MCF 10A (cell line): ENCODE data around the gene SLC6A6. TPM values are rescaled to one million over a fixed set of nuclear protein-coding genes. Genes with fewer than 3 reads are reported as not detected.

Experiments used
- BruUV-seq: library from RNA; stranded (reverse); fragments of 400-500 nt; replicated peaks from 2 replicates; lab custom pipeline; 2021; lab: Mats Ljungman, UMichigan
- CTCF ChIA-PET: fragments of 300-600 bp; sonication (Branson Sonifier 250); formaldehyde crosslinking; extraction: SDS; loops from one replicate; lab custom pipeline; 2021; ENCODE audit warnings: antibody characterized with exemption, inconsistent platforms; lab: Yijun Ruan, JAX
- POLR2A ChIA-PET: fragments of 300-600, 350-650 bp; sonication (Branson Sonifier 250); formaldehyde crosslinking; extraction: SDS; loops from one replicate; lab custom pipeline; 2020; ENCODE audit warnings: antibody characterized with exemption, inconsistent platforms; lab: Yijun Ruan, JAX
- DNase-seq: peaks from one replicate; pipeline ENCODE4 v3.0.0-alpha.2; 2018; ENCODE audit not compliant: unreplicated experiment
- H3K27ac Mint-ChIP-seq: one replicate; pipeline ENCODE4 v1.8.0; 2022; ENCODE audit warnings: mild to moderate bottlenecking, low read depth, mixed read lengths; ENCODE audit not compliant: unreplicated experiment
- H3K27me3 Mint-ChIP-seq: one replicate; pipeline ENCODE4 v1.8.0; 2022; ENCODE audit warnings: mixed read lengths; ENCODE audit not compliant: insufficient read depth, unreplicated experiment
- H3K36me3 Mint-ChIP-seq: one replicate; pipeline ENCODE4 v1.8.0; 2022; ENCODE audit warnings: mild to moderate bottlenecking, moderate library complexity, mixed read lengths; ENCODE audit not compliant: insufficient read depth, unreplicated experiment
- H3K4me1 Mint-ChIP-seq: one replicate; pipeline ENCODE4 v1.8.0; 2022; ENCODE audit warnings: mixed read lengths; ENCODE audit not compliant: insufficient read depth, unreplicated experiment
- H3K4me3 Mint-ChIP-seq: one replicate; pipeline ENCODE4 v1.8.0; 2022; ENCODE audit warnings: mild to moderate bottlenecking, moderate library complexity, mixed read lengths; ENCODE audit not compliant: unreplicated experiment
- H3K9me3 Mint-ChIP-seq: one replicate; pipeline ENCODE4 v1.8.0; 2022; ENCODE audit warnings: mixed read lengths; ENCODE audit not compliant: unreplicated experiment
- CTCF ChIP-seq: fragments of 200-600 bp; IDR thresholded peaks from one replicate; pipeline ENCODE4 v1.8.0; 2022; ENCODE audit warnings: antibody characterized with exemption, mild to moderate bottlenecking; ENCODE audit not compliant: unreplicated experiment
- intact Hi-C: fragments of 100-400 bp; cut with micrococcal nuclease; formaldehyde crosslinking; loops from 2 replicates; pipeline ENCODE4 v1.14.1; 2022
- total RNA-seq: library from RNA; stranded (reverse); gene quantifications from 2 replicates; pipeline ENCODE4 v1.2.3, GENCODE V29; 2022

The SLC6A6 gene
- total RNA-seq, 1 experiment from 2014 or later = 7.6 TPM

- ChIA-PET POLR2A (interaction anchor here (0.8 kb wide), 1 partner anchor 14 kb away, joined by 3 read pairs; no protein-coding TSS in a partner anchor), CTCF (interaction anchor here (0.6 to 6.9 kb wide), 9 partner anchors 10 to 264 kb away, joined by 3 to 138 read pairs (median 4); partner anchors contain the start of gene SLC6A6)
- no peaks in the 10 kb centered on the region for H3K9me3 Mint-ChIP-seq
- no peak for TF ChIP-seq CTCF
- H3K4me1 Mint-ChIP-seq = peaks cover 18% of the 10 kb centered on the region
- no peak overlapping the region for H3K27ac Mint-ChIP-seq
- H3K36me3 Mint-ChIP-seq = peaks cover 9% of the 10 kb centered on the region
- no peaks in the 10 kb centered on the region for H3K27me3 Mint-ChIP-seq
- intact Hi-C loops = no loop called here
- no TSS peak for BruUV-seq
- DNase-seq = no peak
- H3K4me3 Mint-ChIP-seq = no peak overlapping the region
These were observed 55.6 kb downstream of the SLC6A6 start for GRCh38 chr3:14457999-14458398.

- no peaks in the 10 kb centered on the region for H3K9me3 Mint-ChIP-seq
- no peak overlapping the region for H3K27ac Mint-ChIP-seq
- intact Hi-C loops = no loop called here
- DNase-seq = no peak
- no TSS peak for BruUV-seq
- ChIA-PET CTCF (interaction anchor here (0.6 to 6.9 kb wide), 9 partner anchors 10 to 265 kb away, joined by 3 to 138 read pairs (median 4); partner anchors contain the start of gene SLC6A6), POLR2A (interaction anchor here (0.6 to 0.8 kb wide), 2 partner anchors 14 to 219 kb away, joined by 3 read pairs; no protein-coding TSS in a partner anchor)
- H3K36me3 Mint-ChIP-seq = peaks cover 9% of the 10 kb centered on the region
- H3K4me3 Mint-ChIP-seq = no peak overlapping the region
- peaks cover 12% of the 10 kb centered on the region for H3K4me1 Mint-ChIP-seq
- H3K27me3 Mint-ChIP-seq = no peaks in the 10 kb centered on the region
- TF ChIP-seq CTCF = no peak
These were observed 56.2 kb downstream of the SLC6A6 start for GRCh38 chr3:14458434-14459275.

GRCh38 chr3:14459384-14459783, 57.0 kb downstream of the SLC6A6 start:
- H3K4me1 Mint-ChIP-seq = peaks cover 12% of the 10 kb centered on the region
- CTCF ChIA-PET = interaction anchor here (0.8 to 6.9 kb wide), 3 partner anchors 9 to 257 kb away, joined by 3 to 138 read pairs (median 13); no protein-coding TSS in a partner anchor
- H3K27ac Mint-ChIP-seq = no peak overlapping the region
- H3K27me3 Mint-ChIP-seq = no peaks in the 10 kb centered on the region
- no peak for TF ChIP-seq CTCF
- H3K9me3 Mint-ChIP-seq = no peaks in the 10 kb centered on the region
- no peak for DNase-seq
- POLR2A ChIA-PET = no interaction called here
- intact Hi-C loops = no loop called here
- BruUV-seq = no TSS peak
- H3K4me3 Mint-ChIP-seq = no peak overlapping the region
- H3K36me3 Mint-ChIP-seq = peaks cover 9% of the 10 kb centered on the region

- H3K27ac Mint-ChIP-seq = no peak overlapping the region
- ChIA-PET CTCF (interaction anchor here (0.6 to 6.9 kb wide), 5 partner anchors 43 to 257 kb away, joined by 3 to 138 read pairs (median 4); no protein-coding TSS in a partner anchor), POLR2A (no interaction called here)
- DNase-seq = no peak
- no peak overlapping the region for H3K4me3 Mint-ChIP-seq
- intact Hi-C loops = no loop called here
- no TSS peak for BruUV-seq
- no peaks in the 10 kb centered on the region for H3K9me3 Mint-ChIP-seq
- H3K36me3 Mint-ChIP-seq = peaks cover 9% of the 10 kb centered on the region
- H3K4me1 Mint-ChIP-seq = peaks cover 12% of the 10 kb centered on the region
- no peak for TF ChIP-seq CTCF
- no peaks in the 10 kb centered on the region for H3K27me3 Mint-ChIP-seq
These were observed 57.4 kb downstream of the SLC6A6 start for GRCh38 chr3:14459787-14460186.
